H1 (cell line): ENCODE measurements around the gene ATP6V0D1. TPM values are rescaled to one million over a fixed set of nuclear protein-coding genes. Genes with fewer than 3 reads are reported as not detected.
A peak's percentile ranks its signal among the peaks of the same experiment; 100 is the strongest.

Source experiments
- ASH2L ChIP-seq: fragments of 200-600, 300-600 bp; sonication (generic); IDR thresholded peaks from one replicate; pipeline ENCODE4 v1.7.1; 2017; ENCODE audit warnings: low read length
- BRCA1 ChIP-seq: IDR thresholded peaks from 2 replicates; pipeline ENCODE4 v1.6.1; 2012; ENCODE audit warnings: low read depth, low read length, improper control_type of control experiment
- CBX5 ChIP-seq: fragments of 300-800, 300-1000 bp; sonication (generic); IDR thresholded peaks from 2 replicates; pipeline ENCODE4 v1.7.1; 2016; ENCODE audit warnings: antibody characterized with exemption, low read length, low read depth
- CEBPB ChIP-seq: IDR thresholded peaks from 2 replicates; pipeline ENCODE4 v1.6.1; 2012; ENCODE audit warnings: low read depth, low read length
- CREB1 ChIP-seq: IDR thresholded peaks from 2 replicates; pipeline ENCODE4 v1.6.1; 2012; ENCODE audit warnings: inconsistent platforms
- CTBP2 ChIP-seq: IDR thresholded peaks from 2 replicates; pipeline ENCODE4 v1.7.0; 2011; ENCODE audit warnings: borderline replicate concordance, mild to moderate bottlenecking, moderate library complexity, mixed read lengths, low read length; ENCODE audit not compliant: insufficient read depth, insufficient read length
- EP300 ChIP-seq, 2 experiments: IDR thresholded peaks; 1 replicate in 1 of 2; 2 replicates in 1 of 2; pipeline ENCODE4 v1.6.1; 2011 to 2012; ENCODE audit warnings: low read depth in 2 of 2, low read length in 2 of 2, mild to moderate bottlenecking in 2 of 2, borderline replicate concordance in 1 of 2, inconsistent platforms in 1 of 2, moderate library complexity in 1 of 2
- HDAC2 ChIP-seq, 2 experiments: fragments of 300-600 bp in 1 of 2; sonication (generic) in 1 of 2; IDR thresholded peaks; 2 replicates each; pipeline ENCODE4 v1.6.1; 2011 to 2012; ENCODE audit warnings: low read depth in 2 of 2, low read length in 2 of 2, mild to moderate bottlenecking in 2 of 2, moderate library complexity in 2 of 2, borderline replicate concordance in 1 of 2, inconsistent platforms in 1 of 2
- MAX ChIP-seq: IDR thresholded peaks from 2 replicates; pipeline ENCODE4 v1.6.1; 2012; ENCODE audit warnings: inconsistent platforms
- PHF8 ChIP-seq: fragments of 200-600 bp; sonication (generic); conservative IDR thresholded peaks from 2 replicates; pipeline ENCODE4 v1.7.1; 2012; ENCODE audit warnings: low read depth, mild to moderate bottlenecking, inconsistent platforms, low read length, moderate library complexity
- RAD21 ChIP-seq, 2 experiments: IDR thresholded peaks in 1 of 2; conservative IDR thresholded peaks in 1 of 2; 2 replicates each; pipeline ENCODE4 v1.6.1; 2011; ENCODE audit warnings: low read depth in 2 of 2, low read length in 2 of 2, improper control_type of control experiment in 1 of 2, inconsistent platforms in 1 of 2, mild to moderate bottlenecking in 1 of 2, moderate library complexity in 1 of 2
- SIN3A ChIP-seq, 2 experiments: IDR thresholded peaks in 1 of 2; conservative IDR thresholded peaks in 1 of 2; 2 replicates each; pipeline ENCODE4 v1.6.1; 2011 to 2012; ENCODE audit warnings: low read length in 2 of 2, improper control_type of control experiment in 1 of 2, low read depth in 1 of 2, mild to moderate bottlenecking in 1 of 2
- SP2 ChIP-seq: IDR thresholded peaks from 2 replicates; pipeline ENCODE4 v1.6.1; 2012; ENCODE audit warnings: mild to moderate bottlenecking, low read length, inconsistent platforms
- SUZ12 ChIP-seq: fragments of 200-600 bp; sonication (generic); IDR thresholded peaks from 2 replicates; pipeline ENCODE4 v1.6.1; 2012; ENCODE audit warnings: mild to moderate bottlenecking, inconsistent platforms, low read length, moderate library complexity, mixed read lengths
- TAF1 ChIP-seq: IDR thresholded peaks from 2 replicates; pipeline ENCODE4 v1.6.1; 2011; ENCODE audit warnings: mild to moderate bottlenecking, low read depth, low read length
- TAF7 ChIP-seq: optimal IDR thresholded peaks from 2 replicates; pipeline ENCODE3; 2011; ENCODE audit warnings: low read depth, mild to moderate bottlenecking, inconsistent platforms, low read length, moderate library complexity, borderline replicate concordance
- TEAD4 ChIP-seq: IDR thresholded peaks from 2 replicates; pipeline ENCODE4 v1.6.1; 2012; ENCODE audit warnings: low read depth, low read length, inconsistent platforms, mixed read lengths
- polyA plus RNA-seq, 7 experiments: library from polyadenylated mRNA; depleted of rRNA in 3 of 7; stranded (reverse) in 5 of 7; unstranded in 2 of 7; fragments of >200 nt in 5 of 7; fragments of 200-250 nt in 2 of 7; gene quantifications; 1 replicate in 5 of 7; 2 replicates in 1 of 7; 4 replicates in 1 of 7; pipeline versions ENCODE4 v1.2.1 to v1.2.3, GENCODE V29; 2011 to 2013; ENCODE audit warnings: missing spikeins in 2 of 7, mixed read lengths in 2 of 7
- total RNA-seq: library from RNA; stranded (reverse); fragmentation: NEBNext Ultra II Directional; extraction: Animal tissue kit (Norgen Biotek cat#: 25700); gene quantifications from 2 replicates; pipeline ENCODE4 v1.2.1, GENCODE V29; 2021
- TF ChIP-seq, protein P1 (sequence below): IDR thresholded peaks from 2 replicates; pipeline ENCODE4 v1.6.1; 2011; ENCODE audit warnings: low read depth, mild to moderate bottlenecking, low read length; ENCODE audit not compliant: insufficient read depth

The ATP6V0D1 gene
- total and polyA plus RNA-seq, 2 of the 8 experiments (the other 6 are each of a cell fraction or from before 2014, with no cell fraction given): 47.3 to 134 TPM

DNA sequence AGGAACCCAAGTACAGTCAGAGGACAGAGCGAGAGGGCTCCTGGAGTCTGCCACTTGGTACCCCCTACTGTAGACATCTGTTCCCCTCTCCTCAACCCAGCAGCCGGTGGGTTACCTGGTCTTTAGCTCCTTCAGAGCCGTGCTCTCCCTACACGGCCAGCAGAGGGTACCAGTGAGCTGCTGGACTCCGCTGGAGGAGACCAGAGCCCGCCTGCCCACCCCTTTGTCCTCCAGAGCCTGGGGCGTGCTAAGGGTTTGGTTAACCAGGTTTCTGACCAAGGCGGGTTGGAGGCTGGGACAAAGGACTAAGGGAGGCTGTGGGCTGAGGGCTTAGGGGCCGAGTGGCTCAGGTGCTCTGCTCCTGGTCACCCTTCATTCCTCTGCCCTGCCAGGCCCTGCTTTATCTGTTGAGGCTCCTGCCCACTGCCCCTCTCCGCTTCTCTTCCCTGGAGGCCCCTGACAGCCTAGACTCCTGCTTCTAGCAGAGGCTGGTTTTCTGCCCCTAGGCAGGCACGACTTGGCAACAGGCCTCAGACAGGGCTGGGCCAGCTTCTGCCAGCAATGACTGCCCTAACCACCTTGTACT, 52.7 kb downstream of the ATP6V0D1 start (continued):
- TF ChIP-seq EP300 (IDR thresholded peaks at IDR 0.05; ENCODE audit: borderline replicate concordance in 1 of 2, low read depth in 2 of 2, low read length in 2 of 2) (no peak), PHF8 (no peak), BRCA1 (no peak), CBX5 (no peak), SIN3A (conservative IDR thresholded peaks at IDR 0.05 in 1 of 2, IDR thresholded peaks at IDR 0.05 in 1 of 2; ENCODE audit: low read depth in 1 of 2, low read length in 2 of 2) (0 out of 4 replicates have a peak, but pooled peaks of 1 of the 2 experiments have one; percentile 24), TAF1 (0 out of 2 replicates have a peak, but pooled peaks have one; percentile 11), SUZ12 (no peak), CREB1 (no peak), TAF7 (peak; percentile 58), CTBP2 (peak; percentile 22), ASH2L (no peak), RAD21 (IDR thresholded peaks at IDR 0.05 in 1 of 2, conservative IDR thresholded peaks at IDR 0.05 in 1 of 2; ENCODE audit: low read depth in 2 of 2, low read length in 2 of 2) (peak; percentile 78 to 89), MAX (peak; percentile 50), CEBPB (no peak), HDAC2 (IDR thresholded peaks at IDR 0.05; ENCODE audit: borderline replicate concordance in 1 of 2, low read depth in 2 of 2, low read length in 2 of 2) (no peak), SP2 (no peak), TEAD4 (no peak)
- TF ChIP-seq, protein P1, sequence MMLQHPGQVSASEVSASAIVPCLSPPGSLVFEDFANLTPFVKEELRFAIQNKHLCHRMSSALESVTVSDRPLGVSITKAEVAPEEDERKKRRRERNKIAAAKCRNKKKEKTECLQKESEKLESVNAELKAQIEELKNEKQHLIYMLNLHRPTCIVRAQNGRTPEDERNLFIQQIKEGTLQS: no peak
- TF ChIP-seq, all 59 proteins: peak for 8
